Fibroblast of the aortic adventitia (primary cell): ENCODE data around the gene SIGLEC9. TPM values are rescaled to one million over a fixed set of nuclear protein-coding genes. Genes with fewer than 3 reads are reported as not detected.

ENCODE experiments used
- DNase-seq: peaks from one replicate; pipeline ENCODE4 v3.0.0-alpha.2; 2010; ENCODE audit warnings: low read depth
- H3K4me3 ChIP-seq: 2 replicates; pipeline ENCODE4 v1.5.1; 2011; ENCODE audit warnings: low read depth, mild to moderate bottlenecking, control low read depth, low read length, moderate library complexity
- CTCF ChIP-seq: IDR thresholded peaks from 2 replicates; pipeline ENCODE4 v1.5.1; 2011; ENCODE audit warnings: mild to moderate bottlenecking, low read length, control low read depth, inconsistent platforms; ENCODE audit not compliant: insufficient read depth
- total RNA-seq: library from RNA; depleted of rRNA; stranded (reverse); fragments of >200 nt; gene quantifications from 2 replicates; pipeline ENCODE4 v1.2.3, GENCODE V29; 2012; ENCODE audit warnings: low replicate concordance

SIGLEC9 gene
- total RNA-seq, 1 donor: 0.09 TPM

- no peak for TF ChIP-seq CTCF
- DNase-seq: no peak
- no peak overlapping the region for H3K4me3 ChIP-seq
Observed at GRCh38 chr19:51136851-51137551, 12.3 kb downstream of the SIGLEC9 start.

- no peak overlapping the region for H3K4me3 ChIP-seq
- TF ChIP-seq CTCF: no peak
- no peak for DNase-seq
Observed at GRCh38 chr19:51137792-51138425, 13.2 kb downstream of the SIGLEC9 start.

- no peak for DNase-seq
- TF ChIP-seq CTCF: no peak
- H3K4me3 ChIP-seq: no peak overlapping the region
Observed at GRCh38 chr19:51138549-51138979, 13.9 kb downstream of the SIGLEC9 start.

GRCh38 chr19:51139299-51140014, 14.8 kb downstream of the SIGLEC9 start:
- TF ChIP-seq CTCF: no peak
- H3K4me3 ChIP-seq: no peak overlapping the region
- DNase-seq: no peak

- no peak for DNase-seq
- no peak overlapping the region for H3K4me3 ChIP-seq
- TF ChIP-seq CTCF: no peak
Observed at GRCh38 chr19:51140441-51140840, 15.7 kb downstream of the SIGLEC9 start.

GRCh38 chr19:51141181-51141580, 16.5 kb downstream of the SIGLEC9 start:
- no peak for DNase-seq
- TF ChIP-seq CTCF: no peak

More at GRCh38 chr19:51141181-51141580, 16.5 kb downstream of the SIGLEC9 start:
- no peak overlapping the region for H3K4me3 ChIP-seq
